22Rv1 (cell line): Measurements from ENCODE around the gene PRSS21.
A peak's percentile ranks its signal among the peaks of the same experiment; 100 is the strongest.

ENCODE experiments used
- H3K27ac ChIP-seq: fragments of 450-650 bp; 2 replicates; pipeline ENCODE4 v1.5.1; 2017
- CTCF ChIP-seq: fragments of 450-650 bp; IDR thresholded peaks from 2 replicates; pipeline ENCODE4 v1.5.1; 2017; ENCODE audit warnings: mild to moderate bottlenecking
- ZFX ChIP-seq: fragments of 450-650 bp; IDR thresholded peaks from 2 replicates; pipeline ENCODE4 v1.6.1; 2017; ENCODE audit warnings: antibody characterized with exemption, borderline replicate concordance

Gene PRSS21

GRCh38 chr16:2867987-2868789 is 51.2 kb downstream of the PRSS21 start:
- TF ChIP-seq CTCF (peak; percentile 97), ZFX (no peak)
- peak overlapping the region; percentile 94 for H3K27ac ChIP-seq
